ENCODE results near the gene IL1RAP.

IL1RAP gene

GRCh38 chr3:190579514-190580137, 65.7 kb downstream of the IL1RAP start:
- Histone ChIP-seq H3K4me3 (ENCODE audit: insufficient read depth, low read length, poor library complexity, severe bottlenecking) (no peak overlapping the region), H2AFZ (ENCODE audit: low read depth, low read length, severe bottlenecking) (no peak overlapping the region), H3K4me2 (ENCODE audit: low read depth, low read length, poor library complexity, severe bottlenecking) (no peak overlapping the region), H3K9ac (ENCODE audit: low read length) (no peak overlapping the region), H3K9me2 (replicated peaks; ENCODE audit: insufficient read depth, low read length) (no peaks in the 10 kb centered on the region), H4K20me1 (ENCODE audit: low read depth, low read length) (no peaks in the 10 kb centered on the region), H3F3A (ENCODE audit: insufficient read depth) (no peaks in the 10 kb centered on the region), H3K27ac (ENCODE audit: low read depth, low read length) (no peak overlapping the region), H3K27me3 (ENCODE audit: low read length) (no peaks in the 10 kb centered on the region), H3K79me2 (ENCODE audit: insufficient read depth, low read length) (no peaks in the 10 kb centered on the region), H3K36me3 (ENCODE audit: low read length) (no peaks in the 10 kb centered on the region), H3K9me3 (ENCODE audit: insufficient read depth, low read length) (no peaks in the 10 kb centered on the region)
- no peak for TF ChIP-seq CTCF (IDR thresholded peaks at IDR 0.05; ENCODE audit: insufficient read depth, low read length, poor library complexity, severe bottlenecking)
- TF ChIP-seq EZH2phosphoT487 (conservative IDR thresholded peaks at IDR 0.05; ENCODE audit: low read length), result no peak

- Histone ChIP-seq H3K4me3 (ENCODE audit: insufficient read depth, low read length, poor library complexity, severe bottlenecking) (no peak overlapping the region), H3F3A (ENCODE audit: insufficient read depth) (no peaks in the 10 kb centered on the region), H3K27ac (ENCODE audit: low read depth, low read length) (no peak overlapping the region), H3K9ac (ENCODE audit: low read length) (no peak overlapping the region), H4K20me1 (ENCODE audit: low read depth, low read length) (no peaks in the 10 kb centered on the region), H2AFZ (ENCODE audit: low read depth, low read length, severe bottlenecking) (no peak overlapping the region), H3K36me3 (ENCODE audit: low read length) (no peaks in the 10 kb centered on the region), H3K4me2 (ENCODE audit: low read depth, low read length, poor library complexity, severe bottlenecking) (no peak overlapping the region), H3K9me3 (ENCODE audit: insufficient read depth, low read length) (no peaks in the 10 kb centered on the region), H3K9me2 (replicated peaks; ENCODE audit: insufficient read depth, low read length) (no peaks in the 10 kb centered on the region), H3K27me3 (ENCODE audit: low read length) (no peaks in the 10 kb centered on the region), H3K79me2 (ENCODE audit: insufficient read depth, low read length) (no peaks in the 10 kb centered on the region)
- TF ChIP-seq CTCF (IDR thresholded peaks at IDR 0.05; ENCODE audit: insufficient read depth, low read length, poor library complexity, severe bottlenecking) (no peak), EZH2phosphoT487 (conservative IDR thresholded peaks at IDR 0.05; ENCODE audit: low read length) (no peak)
Measured at GRCh38 chr3:190580417-190580816, 66.5 kb downstream of the IL1RAP start.

- H3K36me3 ChIP-seq (ENCODE audit: low read length), result no peaks in the 10 kb centered on the region
- H3K79me2 ChIP-seq (ENCODE audit: insufficient read depth, low read length), result no peaks in the 10 kb centered on the region
- no peaks in the 10 kb centered on the region for H3F3A ChIP-seq (ENCODE audit: insufficient read depth)
- no peak for TF ChIP-seq EZH2phosphoT487 (conservative IDR thresholded peaks at IDR 0.05; ENCODE audit: low read length)
- no peak for TF ChIP-seq CTCF (IDR thresholded peaks at IDR 0.05; ENCODE audit: insufficient read depth, low read length, poor library complexity, severe bottlenecking)
- no peaks in the 10 kb centered on the region for H3K27me3 ChIP-seq (ENCODE audit: low read length)
- H3K9ac ChIP-seq (ENCODE audit: low read length), result no peak overlapping the region
- H3K9me2 ChIP-seq (replicated peaks; ENCODE audit: insufficient read depth, low read length), result no peaks in the 10 kb centered on the region
- H3K4me2 ChIP-seq (ENCODE audit: low read depth, low read length, poor library complexity, severe bottlenecking), result no peak overlapping the region
- no peak overlapping the region for H3K4me3 ChIP-seq (ENCODE audit: insufficient read depth, low read length, poor library complexity, severe bottlenecking)
- no peak overlapping the region for H2AFZ ChIP-seq (ENCODE audit: low read depth, low read length, severe bottlenecking)
- H3K27ac ChIP-seq (ENCODE audit: low read depth, low read length), result no peak overlapping the region
- no peaks in the 10 kb centered on the region for H3K9me3 ChIP-seq (ENCODE audit: insufficient read depth, low read length)
- no peaks in the 10 kb centered on the region for H4K20me1 ChIP-seq (ENCODE audit: low read depth, low read length)
Measured at GRCh38 chr3:190581041-190581541, 67.2 kb downstream of the IL1RAP start.
